HepG2 (cell line): ENCODE measurements around the gene MLXIPL. TPM values are rescaled to one million over a fixed set of nuclear protein-coding genes. Genes with fewer than 3 reads are reported as not detected.
A peak's percentile ranks its signal among the peaks of the same experiment; 100 is the strongest.

Experiments
- HMGA1 ChIP-seq: sonication (generic); formaldehyde crosslinking; conservative IDR thresholded peaks from 2 replicates; pipeline ENCODE4 v1.4.0; 2020; ENCODE audit warnings: missing genetic modification reagents
- MBNL3 ChIP-seq: fragments of 250-450 bp; sonication (Bioruptor Pico); conservative IDR thresholded peaks from 2 replicates; pipeline ENCODE4 v1.8.0; 2022; ENCODE audit warnings: mild to moderate bottlenecking, inconsistent platforms
- NFRKB ChIP-seq: fragments of 450-650 bp; IDR thresholded peaks from 2 replicates; pipeline ENCODE4 v1.6.1; 2017
- POLR2A ChIP-seq, 2 experiments: IDR thresholded peaks; 2 replicates each; pipeline ENCODE4 v1.6.1; 2011; ENCODE audit warnings: low read depth in 2 of 2, low read length in 2 of 2, mild to moderate bottlenecking in 1 of 2, moderate library complexity in 1 of 2; ENCODE audit not compliant: insufficient read depth in 1 of 2
- POLR2G ChIP-seq: fragments of 200-400 bp; formaldehyde crosslinking; IDR thresholded peaks from 2 replicates; pipeline ENCODE4 v1.6.1; 2018; ENCODE audit warnings: mild to moderate bottlenecking, low read depth, low read length, moderate library complexity
- SRF ChIP-seq: IDR thresholded peaks from 2 replicates; pipeline ENCODE4 v1.6.1; 2011; ENCODE audit warnings: mild to moderate bottlenecking, low read depth, low read length, moderate library complexity
- ZFP36 ChIP-seq: fragments of 150-350 bp; IDR thresholded peaks from 2 replicates; pipeline ENCODE4 v1.6.1; 2018; ENCODE audit warnings: borderline replicate concordance, low read length, low read depth; ENCODE audit not compliant: partially characterized antibody
- ZFP41 ChIP-seq: sonication (generic); formaldehyde crosslinking; IDR thresholded peaks from 2 replicates; pipeline ENCODE4 v1.4.0; 2020; ENCODE audit warnings: mild to moderate bottlenecking, missing genetic modification reagents, borderline replicate concordance
- ZFYVE20 ChIP-seq: sonication (generic); formaldehyde crosslinking; IDR thresholded peaks from 2 replicates; pipeline ENCODE4 v1.8.0; 2023; ENCODE audit warnings: low read depth, mild to moderate bottlenecking, moderate library complexity, missing genetic modification reagents, borderline replicate concordance
- ZNF777 ChIP-seq: sonication (generic); formaldehyde crosslinking; IDR thresholded peaks from 2 replicates; pipeline ENCODE4 v1.4.0; 2020; ENCODE audit warnings: missing genetic modification reagents
- ZNF816 ChIP-seq: sonication (generic); formaldehyde crosslinking; IDR thresholded peaks from 2 replicates; pipeline ENCODE4 v1.8.0; 2022; ENCODE audit warnings: missing genetic modification reagents, mild to moderate bottlenecking, borderline replicate concordance
- polyA plus RNA-seq, 8 experiments: library from polyadenylated mRNA; depleted of rRNA in 3 of 8; stranded (reverse) in 7 of 8; unstranded in 1 of 8; fragments of >200 nt; fragmentation: Illumina TruSeq in 4 of 8; extraction: Trizol in 4 of 8; gene quantifications; 2 replicates each; pipeline versions ENCODE4 v1.2.1 to v1.2.3, GENCODE V29; 2011 to 2016; ENCODE audit warnings: low read depth in 4 of 8, missing spikeins in 1 of 8, mixed read lengths in 1 of 8; ENCODE audit not compliant: insufficient read depth in 1 of 8
- total RNA-seq, 5 experiments: library from RNA; depleted of rRNA; stranded (reverse); fragments of >200 nt; fragmentation: Illumina TruSeq; extraction: Trizol; gene quantifications; 2 replicates each; pipeline ENCODE4 v1.2.3, GENCODE V29; 2016; ENCODE audit warnings: low read depth in 1 of 5
- TF ChIP-seq, protein P1 (sequence below): sonication (generic); formaldehyde crosslinking; IDR thresholded peaks from 2 replicates; pipeline ENCODE4 v1.8.1; 2023; ENCODE audit warnings: mild to moderate bottlenecking, inconsistent platforms, moderate library complexity, missing genetic modification reagents, borderline replicate concordance
- TF ChIP-seq, protein P2 (sequence below): sonication (generic); formaldehyde crosslinking; IDR thresholded peaks from 2 replicates; pipeline ENCODE4 v1.4.0; 2020; ENCODE audit warnings: mild to moderate bottlenecking, missing genetic modification reagents
- TF ChIP-seq, protein P3 (sequence below): sonication (generic); formaldehyde crosslinking; IDR thresholded peaks from 2 replicates; pipeline ENCODE4 v1.8.0; 2022; ENCODE audit warnings: low read depth, missing genetic modification reagents
- TF ChIP-seq, protein P4 (sequence below): sonication (generic); formaldehyde crosslinking; conservative IDR thresholded peaks from 2 replicates; pipeline ENCODE4 v1.4.0; 2020; ENCODE audit warnings: mild to moderate bottlenecking, missing genetic modification reagents, moderate library complexity
- TF ChIP-seq, protein P5 (sequence below): sonication (generic); formaldehyde crosslinking; IDR thresholded peaks from 2 replicates; pipeline ENCODE4 v1.9.0; 2021; ENCODE audit warnings: missing genetic modification reagents, mild to moderate bottlenecking, borderline replicate concordance
- TF ChIP-seq, protein P6 (sequence below): sonication (generic); formaldehyde crosslinking; IDR thresholded peaks from 2 replicates; pipeline ENCODE4 v1.8.0; 2022; ENCODE audit warnings: missing genetic modification reagents, mild to moderate bottlenecking, moderate library complexity, borderline replicate concordance

Gene MLXIPL
- total and polyA plus RNA-seq, 2 of the 13 experiments (the other 11 are each of a cell fraction or from before 2014, with no cell fraction given) = 51.6 to 60.1 TPM

DNA sequence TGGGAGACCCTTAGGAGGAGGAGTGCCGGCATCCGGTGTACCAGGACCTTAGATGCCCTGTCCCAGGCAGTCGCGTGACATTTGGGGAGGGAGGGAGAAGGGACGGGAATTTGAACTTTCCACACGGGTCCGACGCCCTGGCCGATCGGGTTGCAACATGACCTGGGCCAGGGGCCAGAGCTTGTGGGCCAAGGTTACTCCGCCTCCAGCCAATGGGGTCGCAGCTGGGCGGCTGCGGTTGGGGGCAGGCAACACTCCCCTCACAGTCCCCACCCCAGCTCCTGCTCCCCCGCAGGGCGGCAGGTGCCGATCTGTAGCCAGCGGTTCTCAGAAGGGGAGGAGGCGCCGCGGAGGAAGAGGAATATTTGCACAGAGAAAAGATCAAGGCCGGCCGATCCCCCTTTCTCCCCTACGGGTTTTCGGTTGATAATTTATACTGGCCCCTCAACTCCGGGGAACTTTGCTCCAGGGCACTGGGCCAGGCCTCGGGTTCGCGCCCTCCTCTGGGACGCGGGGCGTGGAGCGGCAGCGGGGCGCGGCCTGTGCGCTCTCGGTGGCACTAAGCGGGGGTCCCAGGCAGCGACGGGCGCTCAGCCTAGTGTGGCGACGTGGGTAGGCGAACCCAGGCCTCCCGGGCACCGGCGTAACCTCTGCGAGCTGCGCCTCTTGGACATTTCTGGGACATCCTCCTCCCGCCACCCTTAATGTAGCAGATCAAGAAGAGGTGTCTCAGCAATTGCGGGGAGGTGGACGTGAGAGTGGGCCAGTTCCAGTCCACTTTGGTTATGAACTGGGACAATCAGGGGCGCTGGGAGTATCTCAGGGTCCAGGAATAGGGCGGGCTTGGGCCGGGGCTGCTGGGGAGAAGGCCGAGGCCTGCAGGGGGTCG is 1.2 kb downstream of the MLXIPL start (continued):
- TF ChIP-seq NFRKB (no peak), ZFP36 (no peak), ZFYVE20 (CRISPR knock-in tag) (no peak), POLR2A (IDR thresholded peaks at IDR 0.05; ENCODE audit: insufficient read depth in 1 of 2, low read depth in 2 of 2, low read length in 2 of 2) (peak; percentile 68 to 75), MBNL3 (CRISPR knock-in tag) (no peak), ZNF816 (CRISPR knock-in tag) (no peak), ZNF777 (CRISPR knock-in tag) (0 out of 2 replicates have a peak, but pooled peaks have one; percentile 33), ZFP41 (CRISPR knock-in tag) (no peak; the same call in 1 of the 2 replicates), HMGA1 (CRISPR knock-in tag) (no peak), SRF (0 out of 2 replicates have a peak, but pooled peaks have one; percentile 12), POLR2G (peak; percentile 92)
- TF ChIP-seq, protein P1, sequence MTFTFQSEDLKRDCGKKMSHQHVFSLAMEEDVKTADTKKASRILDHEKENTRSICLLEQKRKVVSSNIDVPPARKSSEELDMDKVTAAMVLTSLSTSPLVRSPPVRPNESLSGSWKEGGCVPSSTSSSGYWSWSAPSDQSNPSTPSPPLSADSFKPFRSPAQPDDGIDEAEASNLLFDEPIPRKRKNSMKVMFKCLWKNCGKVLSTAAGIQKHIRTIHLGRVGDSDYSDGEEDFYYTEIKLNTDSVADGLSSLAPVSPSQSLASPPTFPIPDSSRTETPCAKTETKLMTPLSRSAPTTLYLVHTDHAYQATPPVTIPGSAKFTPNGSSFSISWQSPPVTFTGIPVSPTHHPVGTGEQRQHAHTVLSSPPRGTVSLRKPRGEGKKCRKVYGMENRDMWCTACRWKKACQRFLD (CRISPR knock-in tag) = 0 out of 2 replicates have a peak, but pooled peaks have one; percentile 68
- TF ChIP-seq, protein P2, sequence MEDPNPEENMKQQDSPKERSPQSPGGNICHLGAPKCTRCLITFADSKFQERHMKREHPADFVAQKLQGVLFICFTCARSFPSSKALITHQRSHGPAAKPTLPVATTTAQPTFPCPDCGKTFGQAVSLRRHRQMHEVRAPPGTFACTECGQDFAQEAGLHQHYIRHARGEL (CRISPR knock-in tag) = no peak
- TF ChIP-seq, protein P3, sequence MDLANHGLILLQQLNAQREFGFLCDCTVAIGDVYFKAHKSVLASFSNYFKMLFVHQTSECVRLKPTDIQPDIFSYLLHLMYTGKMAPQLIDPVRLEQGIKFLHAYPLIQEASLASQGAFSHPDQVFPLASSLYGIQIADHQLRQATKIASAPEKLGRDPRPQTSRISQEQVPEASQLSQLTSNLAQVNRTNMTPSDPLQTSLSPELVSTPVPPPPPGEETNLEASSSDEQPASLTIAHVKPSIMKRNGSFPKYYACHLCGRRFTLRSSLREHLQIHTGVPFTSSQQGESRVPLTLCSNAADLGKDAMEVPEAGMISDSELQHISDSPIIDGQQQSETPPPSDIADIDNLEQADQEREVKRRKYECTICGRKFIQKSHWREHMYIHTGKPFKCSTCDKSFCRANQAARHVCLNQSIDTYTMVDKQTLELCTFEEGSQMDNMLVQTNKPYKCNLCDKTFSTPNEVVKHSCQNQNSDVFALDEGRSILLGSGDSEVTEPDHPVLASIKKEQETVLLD (CRISPR knock-in tag) = 0 out of 2 replicates have a peak, but pooled peaks have one; percentile 34
- TF ChIP-seq, protein P4, sequence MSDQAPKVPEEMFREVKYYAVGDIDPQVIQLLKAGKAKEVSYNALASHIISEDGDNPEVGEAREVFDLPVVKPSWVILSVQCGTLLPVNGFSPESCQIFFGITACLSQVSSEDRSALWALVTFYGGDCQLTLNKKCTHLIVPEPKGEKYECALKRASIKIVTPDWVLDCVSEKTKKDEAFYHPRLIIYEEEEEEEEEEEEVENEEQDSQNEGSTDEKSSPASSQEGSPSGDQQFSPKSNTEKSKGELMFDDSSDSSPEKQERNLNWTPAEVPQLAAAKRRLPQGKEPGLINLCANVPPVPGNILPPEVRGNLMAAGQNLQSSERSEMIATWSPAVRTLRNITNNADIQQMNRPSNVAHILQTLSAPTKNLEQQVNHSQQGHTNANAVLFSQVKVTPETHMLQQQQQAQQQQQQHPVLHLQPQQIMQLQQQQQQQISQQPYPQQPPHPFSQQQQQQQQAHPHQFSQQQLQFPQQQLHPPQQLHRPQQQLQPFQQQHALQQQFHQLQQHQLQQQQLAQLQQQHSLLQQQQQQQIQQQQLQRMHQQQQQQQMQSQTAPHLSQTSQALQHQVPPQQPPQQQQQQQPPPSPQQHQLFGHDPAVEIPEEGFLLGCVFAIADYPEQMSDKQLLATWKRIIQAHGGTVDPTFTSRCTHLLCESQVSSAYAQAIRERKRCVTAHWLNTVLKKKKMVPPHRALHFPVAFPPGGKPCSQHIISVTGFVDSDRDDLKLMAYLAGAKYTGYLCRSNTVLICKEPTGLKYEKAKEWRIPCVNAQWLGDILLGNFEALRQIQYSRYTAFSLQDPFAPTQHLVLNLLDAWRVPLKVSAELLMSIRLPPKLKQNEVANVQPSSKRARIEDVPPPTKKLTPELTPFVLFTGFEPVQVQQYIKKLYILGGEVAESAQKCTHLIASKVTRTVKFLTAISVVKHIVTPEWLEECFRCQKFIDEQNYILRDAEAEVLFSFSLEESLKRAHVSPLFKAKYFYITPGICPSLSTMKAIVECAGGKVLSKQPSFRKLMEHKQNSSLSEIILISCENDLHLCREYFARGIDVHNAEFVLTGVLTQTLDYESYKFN = peak; percentile 95
- TF ChIP-seq, protein P5, sequence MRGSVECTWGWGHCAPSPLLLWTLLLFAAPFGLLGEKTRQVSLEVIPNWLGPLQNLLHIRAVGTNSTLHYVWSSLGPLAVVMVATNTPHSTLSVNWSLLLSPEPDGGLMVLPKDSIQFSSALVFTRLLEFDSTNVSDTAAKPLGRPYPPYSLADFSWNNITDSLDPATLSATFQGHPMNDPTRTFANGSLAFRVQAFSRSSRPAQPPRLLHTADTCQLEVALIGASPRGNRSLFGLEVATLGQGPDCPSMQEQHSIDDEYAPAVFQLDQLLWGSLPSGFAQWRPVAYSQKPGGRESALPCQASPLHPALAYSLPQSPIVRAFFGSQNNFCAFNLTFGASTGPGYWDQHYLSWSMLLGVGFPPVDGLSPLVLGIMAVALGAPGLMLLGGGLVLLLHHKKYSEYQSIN (CRISPR knock-in tag) = no peak
- TF ChIP-seq, protein P6, sequence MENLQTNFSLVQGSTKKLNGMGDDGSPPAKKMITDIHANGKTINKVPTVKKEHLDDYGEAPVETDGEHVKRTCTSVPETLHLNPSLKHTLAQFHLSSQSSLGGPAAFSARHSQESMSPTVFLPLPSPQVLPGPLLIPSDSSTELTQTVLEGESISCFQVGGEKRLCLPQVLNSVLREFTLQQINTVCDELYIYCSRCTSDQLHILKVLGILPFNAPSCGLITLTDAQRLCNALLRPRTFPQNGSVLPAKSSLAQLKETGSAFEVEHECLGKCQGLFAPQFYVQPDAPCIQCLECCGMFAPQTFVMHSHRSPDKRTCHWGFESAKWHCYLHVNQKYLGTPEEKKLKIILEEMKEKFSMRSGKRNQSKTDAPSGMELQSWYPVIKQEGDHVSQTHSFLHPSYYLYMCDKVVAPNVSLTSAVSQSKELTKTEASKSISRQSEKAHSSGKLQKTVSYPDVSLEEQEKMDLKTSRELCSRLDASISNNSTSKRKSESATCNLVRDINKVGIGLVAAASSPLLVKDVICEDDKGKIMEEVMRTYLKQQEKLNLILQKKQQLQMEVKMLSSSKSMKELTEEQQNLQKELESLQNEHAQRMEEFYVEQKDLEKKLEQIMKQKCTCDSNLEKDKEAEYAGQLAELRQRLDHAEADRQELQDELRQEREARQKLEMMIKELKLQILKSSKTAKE = peak; percentile 94
